BLaER1 (cell line): ENCODE measurements around the gene RASAL2.
"Not testable (repeated sequence)": the region's sequence is repeated elsewhere in the genome, so short reads cannot be mapped to it uniquely, and the experiment has no call there.

ENCODE experiments used
- H3K27ac ChIP-seq: shearing (Covaris generic); formaldehyde crosslinking; 2 replicates; pipeline ENCODE4 v1.8.1; 2022
- H3K27me3 ChIP-seq: shearing (Covaris generic); formaldehyde crosslinking; 2 replicates; pipeline ENCODE4 v1.8.1; 2022
- H3K36me3 ChIP-seq: shearing (Covaris generic); formaldehyde crosslinking; 2 replicates; pipeline ENCODE4 v1.8.1; 2022
- H3K4me1 ChIP-seq: shearing (Covaris generic); formaldehyde crosslinking; 2 replicates; pipeline ENCODE4 v1.8.1; 2022
- H3K4me2 ChIP-seq: shearing (Covaris generic); formaldehyde crosslinking; 2 replicates; pipeline ENCODE4 v1.8.1; 2022
- H3K4me3 ChIP-seq: shearing (Covaris generic); formaldehyde crosslinking; 2 replicates; pipeline ENCODE4 v1.8.1; 2022
- H3K9ac ChIP-seq: shearing (Covaris generic); formaldehyde crosslinking; 2 replicates; pipeline ENCODE4 v1.8.1; 2022
- H3K9me3 ChIP-seq: shearing (Covaris generic); formaldehyde crosslinking; 2 replicates; pipeline ENCODE4 v1.8.1; 2022
- H4K20me1 ChIP-seq: shearing (Covaris generic); formaldehyde crosslinking; 2 replicates; pipeline ENCODE4 v1.8.1; 2022
- Cebpa-rat ChIP-seq: shearing (Covaris generic); IDR thresholded peaks from 2 replicates; pipeline ENCODE4 v1.8.1; 2022

The RASAL2 gene

DNA sequence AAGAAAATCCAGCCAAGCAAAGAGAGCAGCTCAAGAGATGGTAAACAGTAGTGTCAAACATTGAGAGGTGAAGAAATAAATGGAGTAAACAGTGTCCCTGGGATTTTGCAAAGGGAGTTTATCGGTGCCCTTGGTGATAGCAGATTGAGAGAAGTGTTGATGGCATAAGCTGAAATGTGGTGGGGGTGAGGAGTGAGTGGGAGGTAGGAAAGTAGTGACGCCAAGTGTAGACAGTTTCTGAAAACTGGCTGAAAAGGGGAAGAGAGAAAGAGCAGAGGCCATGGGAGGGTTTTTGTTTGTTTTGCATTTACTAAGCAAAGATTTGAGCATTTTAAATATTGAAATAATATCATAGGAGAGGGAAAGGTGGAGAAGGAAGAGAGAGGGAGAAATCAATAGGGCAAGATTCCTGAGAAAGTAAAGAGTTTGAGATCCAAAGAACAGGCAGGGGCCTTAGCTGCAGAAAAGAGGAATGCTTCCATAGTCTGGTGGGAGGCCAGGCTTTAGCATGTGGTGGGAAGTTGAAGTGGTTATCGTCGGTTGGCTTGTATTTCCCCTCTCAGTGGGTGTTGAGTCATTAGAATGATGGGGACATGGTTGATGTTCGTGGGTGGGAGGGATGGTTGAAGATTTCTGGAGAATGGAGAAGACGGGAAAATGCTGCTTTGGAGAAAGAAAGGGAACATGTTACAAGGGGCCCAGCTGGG, 26.8 kb upstream of the RASAL2 start:
- Histone ChIP-seq H3K9ac (no peak overlapping the region), H3K27ac (no peak overlapping the region), H4K20me1 (no peaks in the 10 kb centered on the region), H3K4me2 (no peak overlapping the region), H3K9me3 (no peaks in the 10 kb centered on the region), H3K4me1 (peaks cover 6% of the 10 kb centered on the region), H3K4me3 (no peak overlapping the region), H3K27me3 (no peaks in the 10 kb centered on the region), H3K36me3 (no peaks in the 10 kb centered on the region)
- no peak for TF ChIP-seq Cebpa-rat

DNA sequence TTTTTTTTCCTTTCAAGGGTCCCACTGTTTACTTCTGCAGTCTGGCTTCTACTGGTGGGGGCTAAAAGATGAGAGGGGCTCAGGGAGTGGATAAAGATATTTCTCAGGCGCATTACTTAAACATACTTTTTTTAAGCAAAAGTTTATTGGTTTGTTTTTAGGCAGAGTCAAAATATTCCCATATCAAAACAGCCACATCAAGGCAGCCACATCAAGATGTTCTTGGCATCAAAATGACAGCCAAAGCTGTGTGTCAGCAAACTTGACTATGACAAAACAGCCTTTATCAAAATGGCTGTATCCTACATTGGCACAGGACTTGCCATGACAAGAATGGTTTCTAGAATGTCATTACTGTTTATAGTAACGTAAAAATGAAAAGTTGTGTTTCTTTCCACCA, 22.1 kb upstream of the RASAL2 start:
- Histone ChIP-seq H3K9me3 (no peaks in the 10 kb centered on the region), H3K4me3 (no peak overlapping the region), H3K4me2 (no peak overlapping the region), H3K27me3 (no peaks in the 10 kb centered on the region), H3K27ac (no peak overlapping the region), H4K20me1 (no peaks in the 10 kb centered on the region), H3K4me1 (no peaks in the 10 kb centered on the region), H3K36me3 (no peaks in the 10 kb centered on the region), H3K9ac (no peak overlapping the region)
- no peak for TF ChIP-seq Cebpa-rat

DNA sequence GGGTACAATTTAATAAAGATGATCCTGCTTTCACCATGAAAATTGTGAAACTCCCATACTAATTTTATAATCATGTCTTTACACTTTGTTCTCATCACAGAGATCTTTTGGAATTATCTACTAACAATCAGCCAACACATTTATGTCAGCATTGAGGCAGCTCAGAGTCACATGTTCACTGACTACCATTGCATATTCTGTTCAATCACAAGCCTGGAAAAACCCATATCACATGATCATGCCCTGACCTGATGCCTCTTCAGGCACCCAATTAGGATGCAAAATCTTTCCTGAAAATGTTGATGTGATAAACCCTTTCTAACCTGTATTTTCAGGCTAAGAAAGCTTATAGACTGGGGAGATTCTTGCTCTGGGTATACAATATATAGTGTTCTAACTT, 21.6 kb upstream of the RASAL2 start:
- H3K9me3 ChIP-seq = no peaks in the 10 kb centered on the region
- no peak overlapping the region for H3K27ac ChIP-seq
- H3K27me3 ChIP-seq = no peaks in the 10 kb centered on the region
- H3K36me3 ChIP-seq = no peaks in the 10 kb centered on the region
- no peaks in the 10 kb centered on the region for H4K20me1 ChIP-seq
- H3K4me1 ChIP-seq = no peaks in the 10 kb centered on the region
- no peak overlapping the region for H3K9ac ChIP-seq
- no peak overlapping the region for H3K4me3 ChIP-seq
- no peak overlapping the region for H3K4me2 ChIP-seq
- no peak for TF ChIP-seq Cebpa-rat

DNA sequence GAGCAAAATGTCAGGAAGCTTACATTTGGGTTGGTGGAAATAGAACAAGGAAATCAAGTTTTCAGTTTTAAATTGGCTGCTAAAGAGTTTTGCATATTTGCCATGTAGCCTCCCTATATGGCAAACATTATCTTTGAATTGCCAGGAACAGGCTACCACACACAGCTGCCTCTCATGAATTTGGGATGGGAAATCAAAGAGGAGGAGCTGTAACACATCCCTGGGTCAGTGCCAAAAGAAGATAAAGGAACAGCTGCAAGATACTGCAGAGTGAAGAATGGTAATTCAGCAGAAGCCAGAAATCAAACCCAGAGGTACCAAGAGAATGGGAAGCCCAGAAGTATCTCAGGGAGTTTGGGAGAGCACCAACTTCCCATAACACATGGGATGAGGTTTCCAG, 18.6 kb upstream of the RASAL2 start:
- Histone ChIP-seq H3K36me3 (no peaks in the 10 kb centered on the region), H4K20me1 (no peaks in the 10 kb centered on the region), H3K9me3 (no peaks in the 10 kb centered on the region), H3K4me2 (no peak overlapping the region), H3K9ac (no peak overlapping the region), H3K4me3 (no peak overlapping the region), H3K27me3 (no peaks in the 10 kb centered on the region), H3K27ac (no peak overlapping the region), H3K4me1 (no peaks in the 10 kb centered on the region)
- TF ChIP-seq Cebpa-rat = no peak

DNA sequence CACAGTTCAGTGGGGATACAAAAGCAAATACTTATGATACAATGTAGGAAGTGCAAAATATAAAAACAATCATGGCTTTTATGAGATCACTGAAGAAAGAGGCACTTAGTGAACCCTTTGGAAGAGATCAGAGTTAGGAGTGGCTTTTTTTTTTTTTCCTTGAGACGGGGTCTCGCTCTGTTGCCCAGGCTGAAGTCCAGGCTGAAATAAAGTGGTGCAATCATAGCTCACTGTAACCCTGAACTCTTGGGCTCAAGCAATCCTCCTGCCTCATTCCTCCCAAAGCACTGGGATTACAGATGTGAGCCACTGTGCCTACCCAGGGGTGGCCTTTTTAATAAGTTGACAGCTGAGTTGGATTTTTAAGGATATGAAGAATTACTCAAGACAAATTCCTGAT, 17.3 kb upstream of the RASAL2 start:
- no peaks in the 10 kb centered on the region for H3K9me3 ChIP-seq
- no peaks in the 10 kb centered on the region for H3K27me3 ChIP-seq
- no peak overlapping the region for H3K4me2 ChIP-seq
- no peak overlapping the region for H3K9ac ChIP-seq
- H3K4me1 ChIP-seq = no peaks in the 10 kb centered on the region
- H3K4me3 ChIP-seq = no peak overlapping the region
- TF ChIP-seq Cebpa-rat = no peak
- H3K27ac ChIP-seq = no peak overlapping the region
- no peaks in the 10 kb centered on the region for H3K36me3 ChIP-seq
- no peaks in the 10 kb centered on the region for H4K20me1 ChIP-seq

DNA sequence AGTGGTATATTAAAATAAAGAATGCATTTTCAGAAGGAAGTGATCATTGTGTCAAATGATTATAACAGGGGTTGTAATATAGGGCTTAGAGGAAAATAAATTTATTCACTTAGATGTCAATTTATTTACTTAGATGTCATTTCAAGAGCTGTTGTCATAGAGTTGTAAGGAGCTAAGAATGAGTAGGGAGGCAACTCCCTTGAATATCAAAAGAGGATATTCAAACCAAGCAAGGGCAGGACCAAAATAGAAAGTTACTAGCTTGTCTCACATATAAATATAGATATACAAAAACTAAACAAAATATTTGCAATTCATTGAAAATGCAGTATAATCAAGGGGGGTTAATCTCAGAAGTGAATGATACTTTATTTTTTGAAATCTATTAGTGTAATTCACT, 16.0 kb upstream of the RASAL2 start:
- Histone ChIP-seq H3K9ac (no peak overlapping the region), H4K20me1 (no peaks in the 10 kb centered on the region), H3K36me3 (no peaks in the 10 kb centered on the region), H3K27ac (no peak overlapping the region), H3K4me1 (no peaks in the 10 kb centered on the region), H3K27me3 (no peaks in the 10 kb centered on the region), H3K9me3 (no peaks in the 10 kb centered on the region), H3K4me3 (no peak overlapping the region), H3K4me2 (no peak overlapping the region)
- no peak for TF ChIP-seq Cebpa-rat

DNA sequence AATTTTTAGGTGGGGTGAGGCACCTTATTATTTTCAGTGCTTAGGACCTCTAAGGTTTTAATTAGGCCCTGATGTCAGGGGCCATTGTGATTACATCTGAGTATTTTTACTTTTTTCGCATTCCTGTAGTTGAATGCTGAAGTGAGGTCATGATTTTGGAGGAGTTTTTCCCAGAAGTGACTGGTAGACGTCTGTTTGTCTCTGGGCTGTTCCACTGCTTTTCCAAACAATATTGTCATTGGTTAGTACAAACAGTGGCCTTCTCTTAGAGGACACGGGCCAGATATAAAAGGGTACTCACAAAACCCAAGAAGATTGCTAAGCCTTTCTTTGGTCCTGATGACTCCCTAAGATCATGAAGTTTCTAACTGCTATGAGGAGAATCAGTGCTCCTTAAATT, 7.6 kb upstream of the RASAL2 start:
- Histone ChIP-seq H3K27me3 (no peaks in the 10 kb centered on the region), H3K36me3 (no peaks in the 10 kb centered on the region), H3K27ac (no peak overlapping the region), H3K4me1 (peaks cover 8% of the 10 kb centered on the region; the same call in 1 of the 2 replicates), H3K9me3 (no peaks in the 10 kb centered on the region), H4K20me1 (no peaks in the 10 kb centered on the region), H3K4me3 (no peak overlapping the region), H3K4me2 (no peak overlapping the region), H3K9ac (no peak overlapping the region)
- TF ChIP-seq Cebpa-rat = no peak

DNA sequence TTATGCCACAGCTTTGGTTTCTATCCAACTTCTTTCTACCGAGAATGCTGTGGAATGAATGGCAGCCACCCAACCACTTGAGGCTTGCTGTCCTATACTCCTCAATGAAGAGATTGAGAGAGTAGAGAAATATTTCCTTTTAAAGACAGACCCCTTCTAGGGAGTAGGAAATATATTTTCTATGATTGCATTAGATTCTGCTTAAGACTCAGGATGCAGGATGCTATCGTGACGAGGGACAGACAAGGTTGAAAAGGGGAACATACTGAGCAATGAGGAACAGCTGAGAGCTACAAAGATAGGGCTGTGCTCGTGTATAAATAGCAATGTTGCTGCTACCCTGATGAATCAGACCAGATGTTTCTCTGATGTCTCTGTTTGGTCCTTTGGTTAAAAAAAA, 7.1 kb upstream of the RASAL2 start:
- Histone ChIP-seq H3K9me3 (no peaks in the 10 kb centered on the region), H3K36me3 (no peaks in the 10 kb centered on the region), H3K27ac (no peak overlapping the region), H3K27me3 (no peaks in the 10 kb centered on the region), H3K4me1 (peaks cover 8% of the 10 kb centered on the region; the same call in 1 of the 2 replicates), H4K20me1 (no peaks in the 10 kb centered on the region), H3K9ac (no peak overlapping the region), H3K4me3 (no peak overlapping the region), H3K4me2 (no peak overlapping the region)
- no peak for TF ChIP-seq Cebpa-rat

DNA sequence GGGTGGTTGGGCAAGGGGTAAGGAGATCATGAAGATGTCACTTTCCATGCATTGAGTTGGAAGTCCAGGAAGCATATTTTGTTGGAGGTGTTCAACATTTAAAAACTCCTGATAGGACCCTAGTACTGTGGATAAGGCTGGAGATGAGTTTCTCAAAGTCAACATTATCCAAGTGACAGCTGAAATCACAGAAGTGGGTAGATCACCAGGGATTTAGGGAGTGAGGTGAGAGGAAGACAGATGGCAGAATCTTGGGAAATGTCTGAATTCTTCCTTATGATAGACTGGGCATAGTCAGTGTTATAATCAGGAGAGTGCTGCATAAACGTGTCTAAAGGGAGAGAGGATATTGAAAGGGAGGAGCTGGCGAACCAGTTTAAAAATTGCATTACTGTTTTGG, 5.3 kb upstream of the RASAL2 start:
- Histone ChIP-seq H3K4me3 (no peak overlapping the region), H3K9ac (no peak overlapping the region), H4K20me1 (no peaks in the 10 kb centered on the region), H3K4me2 (no peak overlapping the region), H3K4me1 (peaks cover 15% of the 10 kb centered on the region; the same call in 1 of the 2 replicates), H3K9me3 (no peaks in the 10 kb centered on the region), H3K27me3 (no peaks in the 10 kb centered on the region), H3K36me3 (no peaks in the 10 kb centered on the region), H3K27ac (no peak overlapping the region)
- TF ChIP-seq Cebpa-rat = no peak

DNA sequence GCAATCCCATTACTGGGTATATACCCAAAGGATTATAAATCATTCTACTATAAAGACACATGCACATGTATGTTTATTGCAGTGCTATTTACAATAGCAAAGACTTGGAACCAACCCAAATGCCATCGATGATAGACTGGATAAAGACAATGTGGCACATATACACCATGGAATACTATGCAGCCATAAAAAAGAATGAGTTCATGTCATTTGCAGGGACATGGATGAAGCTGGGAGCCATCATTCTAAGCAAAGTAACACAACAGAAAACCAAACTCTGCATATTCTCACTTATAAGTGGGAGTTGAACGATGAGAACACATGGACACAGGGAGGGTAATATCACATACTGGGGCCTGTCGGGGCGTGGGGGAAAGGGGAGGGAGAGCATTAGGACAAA, 2.5 kb upstream of the RASAL2 start:
- not testable (repeated sequence) for H3K9me3 ChIP-seq, H3K9ac ChIP-seq

More for the DNA sequence above, 2.5 kb upstream of the RASAL2 start:
- Histone ChIP-seq H3K4me1 (peaks cover 20% of the 10 kb centered on the region), H3K27me3 (peaks cover 23% of the 10 kb centered on the region)
- H4K20me1 ChIP-seq, H3K4me3 ChIP-seq, H3K4me2 ChIP-seq, H3K36me3 ChIP-seq, H3K27ac ChIP-seq: not testable (repeated sequence)
